ENCODE data around the gene FMNL1.

GRCh38 chr17:45201457-45201856, 20.2 kb upstream of the FMNL1 start:
- TF ChIP-seq EZH2 (IDR thresholded peaks at IDR 0.05) (no peak), POLR2AphosphoS5 (IDR thresholded peaks at IDR 0.05; ENCODE audit: borderline replicate concordance, low read depth, low read length) (no peak), FOXP2 (optimal IDR thresholded peaks at IDR 0.05; ENCODE audit: control extremely low read depth, extremely low read length, insufficient read depth) (no peak)
